K562 (cell line): ENCODE results near the gene WDR49. TPM values are rescaled to one million over a fixed set of nuclear protein-coding genes. Genes with fewer than 3 reads are reported as not detected.

Source experiments
- ATAC-seq: fragments of 200-7000 bp; cut with Tn5 transposase; 3 replicates; pipeline ENCODE4 v1.9.1; 2020; ENCODE audit warnings: moderate library complexity
- BruUV-seq: library from RNA; stranded (reverse); fragments of 400-500 nt; replicated peaks from 2 replicates; lab custom pipeline; 2021; lab: Mats Ljungman, UMichigan
- CTCF ChIA-PET: fragments of 300-600 bp; formaldehyde crosslinking; extraction: SDS; loops from one replicate; lab custom pipeline; 2021; ENCODE audit warnings: low intra/inter-chr PET ratio; lab: Yijun Ruan, JAX
- POLR2A ChIA-PET: fragments of 300-600, 350-650 bp; sonication (Branson Sonifier 250); formaldehyde crosslinking; extraction: SDS; loops from one replicate; lab custom pipeline; 2021; ENCODE audit warnings: antibody characterized with exemption, inconsistent platforms; lab: Yijun Ruan, JAX
- DNase-seq, 4 experiments: peaks; one replicate each; pipeline versions ENCODE4 v3.0.0 to v3.0.0-alpha.2; 2011 to 2018; ENCODE audit warnings: low spot score in 3 of 4, mixed read lengths in 3 of 4; ENCODE audit errors: extremely low read depth in 1 of 4
- FAIRE-seq: peaks from 2 replicates; lab custom pipeline; 2011; peaks lifted over from hg19 to GRCh38; lab: Jason Lieb, UNC
- H2AFZ ChIP-seq: 2 replicates; pipeline ENCODE4 v1.6.0; 2011; ENCODE audit warnings: low read depth, low read length, control low read depth, inconsistent platforms
- H3K27ac ChIP-seq: fragments of 200-600 bp; 3 replicates; pipeline ENCODE4 v1.8.0; 2011; ENCODE audit warnings: low read depth, mild to moderate bottlenecking, control low read depth, inconsistent platforms, low read length, moderate library complexity, mixed read lengths; ENCODE audit errors: extremely low read depth
- H3K27me3 ChIP-seq, 2 experiments: fragments of 300-600 bp in 1 of 2; 2 replicates in 1 of 2; 3 replicates in 1 of 2; pipeline versions ENCODE4 v1.6.0 to v1.8.0; 2011; ENCODE audit warnings: inconsistent platforms in 2 of 2, low read length in 2 of 2, mild to moderate bottlenecking in 1 of 2, mixed read lengths in 1 of 2, moderate library complexity in 1 of 2; ENCODE audit not compliant: control insufficient read depth in 2 of 2, insufficient read depth in 2 of 2
- H3K36me3 ChIP-seq: fragments of 300-600 bp; 3 replicates; pipeline ENCODE4 v1.8.0; 2011; ENCODE audit warnings: mild to moderate bottlenecking, low read length, inconsistent platforms; ENCODE audit not compliant: control insufficient read depth, insufficient read depth
- H3K4me1 ChIP-seq, 2 experiments: fragments of 200-600 bp in 1 of 2; replicated peaks in 1 of 2; 2 replicates in 1 of 2; 3 replicates in 1 of 2; pipeline versions ENCODE4 v1.5.1 to v1.8.0; 2011; ENCODE audit warnings: inconsistent platforms in 2 of 2, low read length in 2 of 2, mild to moderate bottlenecking in 1 of 2, mixed read lengths in 1 of 2, moderate library complexity in 1 of 2; ENCODE audit not compliant: control insufficient read depth in 2 of 2, insufficient read depth in 2 of 2
- H3K4me2 ChIP-seq: 2 replicates; pipeline ENCODE4 v1.6.1; 2011; ENCODE audit warnings: low read length, control low read depth, inconsistent platforms, mixed read lengths; ENCODE audit not compliant: insufficient read depth
- H3K4me3 ChIP-seq: fragments of 200-600 bp; sonication (generic), shearing (Covaris generic); 2 replicates; pipeline ENCODE4 v1.5.1; 2016; ENCODE audit warnings: control low read depth, inconsistent platforms
- H3K79me2 ChIP-seq: fragments of 200-600 bp; 3 replicates; pipeline ENCODE4 v1.8.0; 2011; ENCODE audit warnings: low read length, inconsistent platforms; ENCODE audit not compliant: control insufficient read depth, insufficient read depth
- H3K9ac ChIP-seq, 2 experiments: 2 replicates each; pipeline versions ENCODE4 v1.6.0 to v1.6.1; 2011; ENCODE audit warnings: low read depth in 2 of 2, low read length in 2 of 2, control low read depth in 1 of 2, inconsistent platforms in 1 of 2, mild to moderate bottlenecking in 1 of 2, mixed read lengths in 1 of 2; ENCODE audit not compliant: insufficient read depth in 1 of 2
- H3K9me1 ChIP-seq: one replicate; pipeline ENCODE4 v1.6.0; 2011; ENCODE audit warnings: inconsistent platforms, mild to moderate bottlenecking, low read length, moderate library complexity; ENCODE audit not compliant: control insufficient read depth, insufficient read depth
- H3K9me3 ChIP-seq: replicated peaks from 2 replicates; pipeline ENCODE4 v1.5.1; 2011; ENCODE audit warnings: low read depth, low read length, inconsistent platforms; ENCODE audit not compliant: control insufficient read depth, insufficient read depth
- H4K20me1 ChIP-seq: replicated peaks from 2 replicates; pipeline ENCODE4 v1.6.1; 2011; ENCODE audit warnings: low read length, inconsistent platforms, mixed read lengths; ENCODE audit not compliant: control insufficient read depth, insufficient read depth
- CBX8 ChIP-seq: fragments of 200-600 bp; sonication (generic); IDR thresholded peaks from 2 replicates; pipeline ENCODE4 v1.6.1; 2012; ENCODE audit warnings: borderline replicate concordance, mixed run types, low read depth, mild to moderate bottlenecking, moderate library complexity, mixed read lengths, low read length, control low read depth, inconsistent platforms; ENCODE audit not compliant: poor library complexity, severe bottlenecking; ENCODE audit errors: extremely low read depth
- DLX4 ChIP-seq: fragments of 250-450 bp; sonication (Bioruptor Pico); IDR thresholded peaks from 2 replicates; pipeline ENCODE4 v1.6.1; 2021; ENCODE audit warnings: mild to moderate bottlenecking
- DNMT1 ChIP-seq: fragments of 450-650 bp; IDR thresholded peaks from 2 replicates; pipeline ENCODE4 v1.6.1; 2016; ENCODE audit warnings: antibody characterized with exemption, mild to moderate bottlenecking
- HDGF ChIP-seq: fragments of 450-650 bp; IDR thresholded peaks from 2 replicates; pipeline ENCODE4 v1.6.1; 2016
- IFI16 ChIP-seq: fragments of 250-450 bp; sonication (Bioruptor Pico); IDR thresholded peaks from 2 replicates; pipeline ENCODE4 v2.1.2; 2022; ENCODE audit warnings: mild to moderate bottlenecking, inconsistent platforms
- NCOA6 ChIP-seq: fragments of 450-650 bp; IDR thresholded peaks from 2 replicates; pipeline ENCODE4 v1.6.1; 2017; ENCODE audit warnings: mild to moderate bottlenecking
- PRPF4 ChIP-seq: fragments of 200-400 bp; formaldehyde crosslinking; IDR thresholded peaks from one replicate; pipeline ENCODE4 v1.6.1; 2017; ENCODE audit warnings: low read length, low read depth, mild to moderate bottlenecking; ENCODE audit not compliant: insufficient read depth, poor library complexity, severe bottlenecking
- PURB ChIP-seq: sonication (generic); formaldehyde crosslinking; IDR thresholded peaks from 2 replicates; pipeline ENCODE4 v1.9.0; 2021; ENCODE audit warnings: low read depth, mild to moderate bottlenecking, missing genetic modification reagents
- SP2 ChIP-seq: IDR thresholded peaks from 2 replicates; pipeline ENCODE4 v1.6.1; 2011; ENCODE audit warnings: mild to moderate bottlenecking, low read depth, low read length, moderate library complexity; ENCODE audit not compliant: poor library complexity, severe bottlenecking; ENCODE audit errors: extremely low read depth
- SRSF9 ChIP-seq: fragments of 200-400 bp; formaldehyde crosslinking; IDR thresholded peaks from 2 replicates; pipeline ENCODE4 v1.6.1; 2017; ENCODE audit warnings: low read depth, low read length, borderline replicate concordance
- TBL1XR1 ChIP-seq, 2 experiments: IDR thresholded peaks; 2 replicates each; pipeline ENCODE4 v1.6.1; 2012; ENCODE audit warnings: improper control_type of control experiment in 2 of 2, low read length in 2 of 2, mild to moderate bottlenecking in 1 of 2
- WHSC1 ChIP-seq: IDR thresholded peaks from one replicate; pipeline ENCODE4 v1.6.1; 2012; ENCODE audit warnings: low read length, control low read depth, inconsistent platforms
- XRCC3 ChIP-seq: fragments of 450-650 bp; IDR thresholded peaks from 2 replicates; pipeline ENCODE4 v1.6.1; 2017; ENCODE audit warnings: mild to moderate bottlenecking, moderate library complexity
- ZC3H4 ChIP-seq: sonication (generic); formaldehyde crosslinking; IDR thresholded peaks from 2 replicates; pipeline ENCODE4 v1.9.0; 2021; ENCODE audit warnings: missing genetic modification reagents, borderline replicate concordance
- WGBS: fragments of 100-300 bp; shearing (Covaris generic); methylation state at CpG from one replicate; pipeline ENCODE4 v1.1.6; 2016; ENCODE audit warnings: low coverage, mixed read lengths; ENCODE audit not compliant: insufficient coverage; ENCODE audit errors: missing lambda C conversion rate; 5-methylcytosine and 5-hydroxymethylcytosine counted together
- in situ Hi-C: fragments of 300-500 bp; cut with MboI; formaldehyde crosslinking; loops from 4 replicates; pipeline ENCODE4 v1.15.0; 2018; ENCODE audit warnings: inconsistent platforms, mixed read lengths
- intact Hi-C: fragments of 100-400 bp; cut with micrococcal nuclease; formaldehyde crosslinking; loops from 2 replicates; pipeline ENCODE4 v1.14.2; 2022
- polyA plus RNA-seq, 8 experiments: library from polyadenylated mRNA; depleted of rRNA in 4 of 8; stranded (reverse) in 5 of 8; unstranded in 3 of 8; fragments of >200 nt; fragmentation: Nextera tagmentation in 2 of 8; fragmentation: Illumina TruSeq in 1 of 8; extraction: Ambion mirVana in 2 of 8; extraction: Trizol in 1 of 8; gene quantifications; 2 replicates each; pipeline versions ENCODE4 v1.2.1 to v1.2.3, GENCODE V29; 2011 to 2014; ENCODE audit warnings: inconsistent platforms in 1 of 8, missing spikeins in 1 of 8
- total RNA-seq, 7 experiments: library from RNA; depleted of rRNA in 6 of 7; stranded (reverse); fragments of >200 nt in 6 of 7; fragmentation: Illumina TruSeq in 2 of 7; extraction: Trizol in 2 of 7; gene quantifications; 2 replicates each; pipeline versions ENCODE4 v1.2.1 to v1.2.3, GENCODE V29; 2011 to 2021; ENCODE audit warnings: low replicate concordance in 1 of 7
- TF ChIP-seq, protein P1 (sequence below): fragments of 250-450 bp; sonication (Bioruptor Pico); IDR thresholded peaks from 2 replicates; pipeline ENCODE4 v1.4.0; 2020

Gene WDR49
- total and polyA plus RNA-seq, 9 of the 15 experiments (the other 6 are each of a cell fraction or from before 2014, with no cell fraction given) = not detected

- intact Hi-C loops (no loop called here), in situ Hi-C loops (no loop called here)
- ChIA-PET POLR2A (no interaction called here), CTCF (no interaction called here)
- no peak for ATAC-seq
- DNase-seq = no peak
- H3K36me3 ChIP-seq = no peaks in the 10 kb centered on the region
- no peak overlapping the region for H3K9ac ChIP-seq
- no peaks in the 10 kb centered on the region for H4K20me1 ChIP-seq
- H3K27me3 ChIP-seq = no peaks in the 10 kb centered on the region
- no peaks in the 10 kb centered on the region for H3K4me1 ChIP-seq
- H3K27ac ChIP-seq = no peak overlapping the region
- no peak overlapping the region for H2AFZ ChIP-seq
- WGBS = 0% methylated on average over 2 of the region's 2 CpGs
- H3K4me2 ChIP-seq = no peak overlapping the region
- no peaks in the 10 kb centered on the region for H3K79me2 ChIP-seq
- no peak overlapping the region for H3K4me3 ChIP-seq
- no peak for FAIRE-seq
- BruUV-seq = no TSS peak
- H3K9me3 ChIP-seq = peaks cover 2% of the 10 kb centered on the region; the same call in 1 of the 2 replicates
- no peaks in the 10 kb centered on the region for H3K9me1 ChIP-seq
- TF ChIP-seq WHSC1 = no peak
- no peak for TF ChIP-seq SRSF9
- TF ChIP-seq NCOA6 = no peak
- no peak for TF ChIP-seq PURB (CRISPR knock-in tag)
- TF ChIP-seq, all 486 proteins: peak for 0
Measured at GRCh38 chr3:167484551-167484950, 169.2 kb downstream of the WDR49 start.

DNA sequence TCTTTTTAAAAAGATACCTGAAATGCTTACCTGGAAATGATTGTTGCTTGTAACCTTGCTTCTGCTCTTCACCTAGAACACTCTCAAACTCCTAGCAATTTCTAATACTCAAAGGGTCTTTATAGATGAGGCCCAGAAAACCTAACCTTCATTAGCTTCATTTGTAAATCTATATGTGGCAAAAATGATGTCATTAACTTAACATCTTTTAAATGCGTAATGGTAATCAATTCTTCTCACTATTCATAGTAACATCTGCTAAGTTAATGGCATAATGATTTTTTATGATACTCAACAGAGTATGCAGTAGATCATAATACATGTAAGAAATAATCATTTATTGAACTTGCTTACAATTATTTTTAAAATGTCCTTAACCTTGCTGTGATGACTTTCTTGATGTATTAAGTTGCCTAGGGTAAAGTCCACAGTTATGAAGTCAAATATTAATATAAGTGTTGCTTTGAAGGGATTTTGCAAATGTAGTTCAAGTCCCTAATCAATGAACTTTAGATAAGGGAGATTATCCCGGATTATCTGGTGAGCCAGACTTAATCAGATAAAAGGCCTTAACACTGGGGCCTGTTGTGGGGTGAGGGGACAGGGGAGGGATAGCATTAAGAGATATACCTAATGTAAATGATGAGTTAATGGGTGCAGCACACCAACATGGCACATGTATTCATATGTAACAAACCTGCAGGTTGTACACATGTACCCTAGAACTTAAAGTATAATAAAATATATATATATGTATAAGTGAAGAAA is 169.8 kb downstream of the WDR49 start:
- Histone ChIP-seq H3K9me1 (no peaks in the 10 kb centered on the region), H2AFZ (no peak overlapping the region), H3K4me1 (no peaks in the 10 kb centered on the region), H3K79me2 (no peaks in the 10 kb centered on the region), H3K4me3 (no peak overlapping the region), H4K20me1 (no peaks in the 10 kb centered on the region), H3K9ac (no peak overlapping the region), H3K36me3 (no peaks in the 10 kb centered on the region), H3K27ac (no peak overlapping the region), H3K27me3 (no peaks in the 10 kb centered on the region), H3K9me3 (peaks cover 2% of the 10 kb centered on the region; the same call in 1 of the 2 replicates), H3K4me2 (no peak overlapping the region)
- ChIA-PET CTCF (no interaction called here), POLR2A (no interaction called here)
- WGBS = 3% methylated on average over 2 of the region's 2 CpGs
- intact Hi-C loops = no loop called here
- ATAC-seq (no peak), FAIRE-seq (no peak), DNase-seq (no peak)
- in situ Hi-C loops = no loop called here
- no TSS peak for BruUV-seq
- no peak for TF ChIP-seq XRCC3
- TF ChIP-seq TBL1XR1 (IDR thresholded peaks at IDR 0.05; ENCODE audit: low read length in 2 of 2) = no peak
- TF ChIP-seq DNMT1 = no peak
- no peak for TF ChIP-seq PRPF4
- TF ChIP-seq, protein P1, sequence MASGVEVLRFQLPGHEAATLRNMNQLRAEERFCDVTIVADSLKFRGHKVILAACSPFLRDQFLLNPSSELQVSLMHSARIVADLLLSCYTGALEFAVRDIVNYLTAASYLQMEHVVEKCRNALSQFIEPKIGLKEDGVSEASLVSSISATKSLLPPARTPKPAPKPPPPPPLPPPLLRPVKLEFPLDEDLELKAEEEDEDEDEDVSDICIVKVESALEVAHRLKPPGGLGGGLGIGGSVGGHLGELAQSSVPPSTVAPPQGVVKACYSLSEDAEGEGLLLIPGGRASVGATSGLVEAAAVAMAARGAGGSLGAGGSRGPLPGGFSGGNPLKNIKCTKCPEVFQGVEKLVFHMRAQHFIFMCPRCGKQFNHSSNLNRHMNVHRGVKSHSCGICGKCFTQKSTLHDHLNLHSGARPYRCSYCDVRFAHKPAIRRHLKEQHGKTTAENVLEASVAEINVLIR (CRISPR knock-in tag) = no peak
- TF ChIP-seq IFI16 (CRISPR knock-in tag) = no peak
- no peak for TF ChIP-seq ZC3H4 (CRISPR knock-in tag)
- no peak for TF ChIP-seq SP2
- no peak for TF ChIP-seq DLX4 (CRISPR knock-in tag)
- TF ChIP-seq CBX8 = no peak
- TF ChIP-seq HDGF = no peak
